DMS153 (cell line): Measurements from ENCODE around the gene MRPL57.
A peak's percentile ranks its signal among the peaks of the same experiment; 100 is the strongest.
"Not testable (repeated sequence)": the region's sequence is repeated elsewhere in the genome, so short reads cannot be mapped to it uniquely, and the experiment has no call there.

ENCODE experiments used
- DNase-seq: peaks from one replicate; lab custom pipeline; 2025; lab: John Stamatoyannopoulos, UW

Gene MRPL57

DNA sequence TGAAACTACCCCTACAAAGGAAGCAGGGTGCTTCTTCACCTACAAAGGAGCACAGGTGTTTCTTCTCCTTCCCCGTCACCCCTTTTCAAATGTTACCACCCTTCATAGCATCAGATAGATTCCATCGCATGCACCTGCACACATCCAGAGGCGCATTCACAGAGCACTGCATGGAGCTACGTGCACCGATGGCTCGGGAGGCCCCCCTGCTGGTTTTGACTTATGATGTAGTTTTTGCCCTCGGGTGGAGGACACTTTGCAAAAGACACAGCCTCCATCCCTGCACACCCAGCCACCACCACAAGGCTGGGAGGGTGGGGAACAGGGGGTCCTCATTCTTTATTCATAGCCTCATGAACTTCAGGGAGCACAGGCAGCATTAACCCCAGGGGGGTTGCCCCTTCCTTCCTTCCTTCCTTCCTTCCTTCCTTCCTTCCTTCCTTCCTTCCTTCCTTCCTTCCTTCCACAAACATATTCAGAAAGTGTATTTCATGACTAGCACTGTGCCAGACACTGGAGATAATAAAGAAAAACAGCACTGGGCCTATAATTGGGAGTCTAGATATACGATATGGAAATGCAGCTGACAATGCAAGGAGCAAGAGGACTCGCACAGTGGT is 21.3 kb downstream of the MRPL57 start:
- DNase-seq: not testable (repeated sequence)

DNA sequence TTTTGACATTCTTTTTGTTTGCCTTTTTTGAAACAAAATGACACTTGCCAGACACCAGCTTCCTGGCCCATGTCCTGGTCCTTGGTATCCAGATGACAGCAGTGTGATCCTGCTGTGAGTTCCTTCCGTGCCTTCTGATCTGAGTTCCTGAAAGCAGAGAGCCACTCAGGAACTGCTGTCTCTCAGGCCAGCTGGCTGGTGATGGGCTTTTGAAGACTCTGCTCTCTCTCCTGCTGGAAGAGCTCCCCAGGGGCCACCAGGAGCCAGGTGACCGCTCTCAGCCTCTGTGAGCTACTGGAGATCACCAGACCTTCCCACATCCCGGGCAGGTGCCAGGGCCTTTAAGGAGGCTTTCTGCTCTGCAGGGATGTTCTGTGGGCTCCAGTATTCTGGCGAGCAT is 21.9 kb downstream of the MRPL57 start:
- peak; percentile 13 for DNase-seq

DNA sequence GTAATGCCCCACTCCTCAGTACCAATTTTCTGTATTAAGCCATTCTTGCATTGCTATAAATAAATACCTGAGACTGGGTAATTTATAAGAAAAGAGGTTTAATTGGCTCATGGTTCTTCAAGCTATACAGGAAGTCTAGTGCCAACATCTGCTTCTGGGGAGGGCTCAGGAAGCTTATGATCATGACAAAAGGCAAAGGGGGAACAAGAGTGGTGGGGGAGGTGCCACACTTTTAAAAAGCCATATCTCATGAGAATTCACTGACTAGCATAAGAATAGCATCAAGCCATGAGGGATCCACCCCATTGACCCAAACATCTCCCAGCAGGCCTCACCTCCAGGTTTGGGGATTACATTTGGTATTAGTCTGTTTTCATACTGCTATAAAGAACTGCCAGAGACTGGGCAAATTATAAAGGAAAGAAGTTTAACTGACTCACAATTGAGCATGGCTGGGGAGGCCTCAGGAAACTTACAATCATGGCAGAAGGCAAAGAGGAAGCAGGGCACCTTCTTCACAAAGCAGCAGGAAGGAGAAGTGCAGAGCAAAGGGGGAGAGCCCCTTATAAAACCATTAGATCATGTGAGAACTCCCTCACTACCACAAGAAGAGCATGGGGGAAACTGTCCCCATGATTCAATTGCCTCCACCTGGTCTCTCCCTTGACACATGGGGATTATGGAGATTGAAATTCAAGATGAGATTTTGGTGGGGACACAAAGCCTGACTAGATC is 25.2 kb downstream of the MRPL57 start:
- DNase-seq: not testable (repeated sequence)

DNA sequence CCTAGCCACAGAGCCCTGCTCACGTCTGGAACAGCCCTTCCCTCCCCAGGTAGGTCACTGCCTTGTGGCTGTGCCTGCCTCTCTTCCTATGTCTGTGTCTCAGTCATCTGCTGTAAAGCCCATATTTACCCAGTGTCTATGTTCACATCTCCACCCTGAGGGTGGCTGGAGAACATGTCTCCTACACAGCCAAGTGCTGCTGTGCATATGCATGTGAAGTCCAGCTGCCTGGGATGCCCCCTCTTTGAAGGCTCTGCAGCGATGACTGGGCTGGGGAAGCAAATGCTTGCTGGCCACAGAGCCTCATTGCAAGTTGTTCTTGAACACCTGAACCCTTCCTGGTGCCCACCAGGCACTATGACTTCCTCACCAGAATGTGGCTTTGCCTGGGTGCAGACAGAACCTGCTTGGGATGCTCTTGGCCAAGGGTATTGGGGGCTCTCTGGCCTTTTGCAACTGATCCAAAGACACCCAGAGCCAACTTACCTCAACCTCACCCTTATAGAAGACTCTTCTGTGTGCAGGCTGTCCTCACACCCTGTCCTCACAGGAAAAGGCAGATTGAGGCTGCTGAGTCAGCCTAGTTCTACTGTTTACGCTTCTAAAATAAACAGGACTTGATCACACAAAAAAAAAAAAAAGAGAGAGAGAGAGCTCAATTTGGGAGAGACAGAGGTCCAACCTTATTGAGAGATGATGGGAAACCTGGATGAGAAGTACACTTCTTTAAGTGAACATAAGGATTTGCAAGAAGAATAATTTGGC is 26.5 kb downstream of the MRPL57 start:
- DNase-seq: peak; percentile 16

DNA sequence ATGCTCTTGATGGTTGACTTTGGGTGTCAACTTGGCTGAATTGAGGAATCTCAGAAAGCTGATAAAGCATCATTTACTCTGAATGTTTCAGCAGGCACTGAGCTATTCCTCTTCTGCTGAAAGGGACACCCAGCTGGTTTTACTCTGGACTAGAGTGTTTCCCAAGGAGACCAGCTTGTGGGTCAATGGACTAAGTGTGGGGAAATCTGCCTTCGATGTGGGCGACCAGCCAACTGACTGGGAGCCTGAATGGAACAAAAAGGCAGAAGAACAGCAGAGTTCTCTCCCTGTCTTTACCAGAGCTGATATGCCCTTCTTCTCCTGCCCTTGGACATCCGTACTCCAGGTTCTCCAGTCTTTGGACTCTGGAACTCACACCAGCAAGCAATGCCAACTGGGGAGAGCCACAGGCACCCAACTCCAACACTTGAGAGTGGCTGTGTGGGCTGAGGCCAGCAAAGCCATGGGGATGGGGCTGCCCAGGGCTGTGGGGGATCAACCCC is 32.2 kb downstream of the MRPL57 start:
- DNase-seq: no peak

DNA sequence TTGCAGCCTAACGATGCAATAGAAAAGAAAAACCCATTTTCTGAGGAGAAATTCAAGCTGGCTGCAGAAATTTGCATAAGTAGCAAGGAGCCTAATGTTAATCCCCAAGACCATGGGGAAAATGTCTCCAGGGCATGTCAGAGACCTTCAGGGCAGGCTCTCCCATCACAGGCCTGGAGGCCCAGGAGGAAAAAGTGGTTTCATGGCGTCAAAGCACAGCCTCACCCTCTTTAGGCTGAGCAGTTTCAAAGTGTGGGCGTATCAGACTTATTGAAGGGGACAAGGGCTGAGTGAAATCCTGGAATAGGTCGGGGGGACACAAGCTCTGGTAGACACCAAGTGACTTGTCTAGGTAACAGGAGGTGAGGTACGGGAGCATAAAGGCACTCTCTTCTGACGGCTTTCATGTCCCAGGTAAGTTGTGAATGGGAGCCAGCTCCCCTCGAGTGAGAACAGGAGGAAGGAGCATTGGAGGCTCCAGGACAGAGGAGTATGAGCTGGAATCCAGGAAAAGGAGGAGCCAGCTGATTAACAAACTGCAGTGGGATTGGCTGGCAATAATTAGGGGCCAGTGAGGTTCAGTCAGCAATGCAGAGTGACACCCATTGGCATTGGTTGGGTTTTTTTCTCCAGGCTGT is 35.8 kb downstream of the MRPL57 start:
- no peak for DNase-seq

DNA sequence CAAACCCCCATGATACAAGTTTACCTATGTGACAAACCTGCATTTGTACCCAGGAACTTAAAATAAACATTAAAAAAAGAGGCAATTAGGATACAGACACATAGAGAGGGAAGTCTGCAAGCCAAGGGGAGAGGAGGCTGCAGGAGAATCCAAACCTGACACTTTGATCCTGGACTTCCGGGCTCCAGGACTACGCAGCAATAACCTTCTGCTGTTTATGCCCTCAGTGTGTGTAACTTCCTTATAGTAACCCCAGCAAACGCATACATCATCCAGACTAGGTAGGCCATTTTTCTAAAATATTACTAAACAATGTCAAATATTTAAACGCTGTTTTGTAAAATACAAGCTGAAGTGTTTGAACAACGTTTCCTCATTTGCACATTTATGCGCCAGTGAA is 39.0 kb downstream of the MRPL57 start:
- DNase-seq: not testable (repeated sequence)

DNA sequence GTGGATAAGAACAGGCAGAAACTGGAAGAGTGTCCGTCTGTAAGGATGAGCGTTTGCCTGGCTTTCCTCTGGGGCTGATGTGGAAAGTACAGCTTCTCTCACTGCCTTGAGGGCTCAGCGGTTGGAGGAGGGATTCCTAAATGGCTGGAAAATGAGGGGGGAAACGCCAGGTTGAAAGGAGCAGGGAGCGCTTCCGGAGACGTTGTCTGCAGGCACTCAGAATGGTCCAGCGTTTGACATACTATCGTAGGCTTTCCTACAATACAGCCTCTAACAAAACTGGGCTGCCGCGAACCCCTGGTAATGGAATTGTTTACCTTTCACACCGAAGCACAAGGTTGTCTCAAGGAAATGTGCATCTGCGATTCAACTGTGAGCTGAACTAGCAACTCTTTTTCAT is 39.9 kb downstream of the MRPL57 start:
- no peak for DNase-seq

DNA sequence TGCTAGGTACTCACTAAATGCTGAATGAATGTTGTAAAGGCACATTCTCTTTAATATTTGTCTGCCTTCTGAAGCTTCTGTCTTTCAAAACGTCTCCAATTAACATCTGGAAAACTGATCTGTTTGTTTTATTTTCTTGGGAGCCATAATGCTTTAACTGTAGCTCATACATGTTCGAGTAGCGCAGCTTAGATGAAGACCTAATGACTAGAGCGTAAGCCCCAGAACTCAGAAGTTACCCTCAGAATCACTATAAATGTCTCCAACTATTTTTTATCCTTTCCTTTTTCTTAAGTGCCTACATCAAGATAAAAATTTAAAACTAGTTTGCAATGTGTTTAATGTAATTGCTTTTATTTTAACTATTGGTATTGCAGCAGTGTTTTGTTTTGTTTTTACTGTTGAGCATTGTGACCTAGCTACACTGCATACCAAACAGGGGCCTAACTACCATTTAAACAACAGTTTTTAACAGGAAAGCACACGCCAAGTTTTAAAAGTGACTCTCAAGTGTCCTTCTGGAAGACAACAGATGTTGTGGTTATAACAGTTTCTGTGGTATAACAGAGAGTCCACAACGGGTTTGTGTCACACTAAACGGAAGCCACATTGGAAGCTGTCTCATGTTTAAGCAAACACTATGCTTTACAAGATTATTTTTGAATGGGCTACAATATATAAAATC is 42.0 kb downstream of the MRPL57 start:
- no peak for DNase-seq

DNA sequence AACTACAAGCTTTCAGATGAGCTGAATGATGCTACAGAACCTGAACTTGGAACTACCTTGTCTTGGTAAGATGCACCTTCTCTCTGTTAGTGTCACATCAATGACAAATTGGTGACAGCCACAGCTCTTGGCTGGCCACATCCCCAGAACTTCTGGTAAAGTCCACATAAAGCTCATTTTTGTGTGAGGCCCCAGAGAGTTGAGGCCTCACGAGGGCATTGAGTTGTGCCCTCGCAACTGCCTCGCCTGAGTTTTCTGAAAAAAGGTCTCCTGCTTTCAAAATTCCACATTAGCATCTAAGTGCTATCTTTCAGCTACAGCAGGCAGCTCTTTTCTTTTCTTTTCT is 42.6 kb downstream of the MRPL57 start:
- DNase-seq: no peak

DNA sequence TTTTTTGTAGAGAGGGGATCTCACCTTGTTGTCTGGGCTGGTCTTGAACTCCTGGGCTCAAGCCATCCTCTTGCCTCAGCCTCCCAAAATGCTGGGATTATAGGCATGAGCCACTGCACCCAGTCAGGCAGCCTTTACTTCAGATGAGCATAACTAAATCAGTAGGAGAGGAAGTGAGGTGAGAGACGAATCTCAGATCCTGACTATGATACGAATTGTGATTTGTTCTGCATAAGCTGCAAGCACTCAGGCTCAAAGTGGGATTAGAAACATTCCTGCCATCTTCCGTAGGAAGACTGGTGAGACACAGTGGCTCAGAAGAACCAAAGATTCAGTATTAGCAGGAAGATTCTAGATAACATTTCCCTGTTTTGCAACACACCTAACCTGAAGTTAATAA is 43.3 kb downstream of the MRPL57 start:
- not testable (repeated sequence) for DNase-seq

DNA sequence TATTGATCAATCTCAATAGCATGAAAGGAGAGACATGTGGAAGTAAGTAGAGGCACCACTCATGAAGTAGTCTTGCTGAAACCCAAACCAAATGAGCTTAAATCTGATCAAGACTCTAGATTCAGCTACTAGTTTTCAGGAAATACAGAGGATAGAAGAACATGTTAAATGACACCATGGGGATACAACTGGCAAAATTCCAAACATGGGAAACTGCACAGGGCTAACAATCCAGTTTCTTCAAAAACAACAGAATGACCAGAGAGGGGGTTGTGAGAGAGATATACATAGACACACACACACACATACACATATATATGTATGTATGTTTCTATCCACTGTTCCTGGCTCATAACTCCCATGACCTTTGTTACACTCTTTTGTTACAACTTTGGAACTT is 44.8 kb downstream of the MRPL57 start:
- DNase-seq: no peak

DNA sequence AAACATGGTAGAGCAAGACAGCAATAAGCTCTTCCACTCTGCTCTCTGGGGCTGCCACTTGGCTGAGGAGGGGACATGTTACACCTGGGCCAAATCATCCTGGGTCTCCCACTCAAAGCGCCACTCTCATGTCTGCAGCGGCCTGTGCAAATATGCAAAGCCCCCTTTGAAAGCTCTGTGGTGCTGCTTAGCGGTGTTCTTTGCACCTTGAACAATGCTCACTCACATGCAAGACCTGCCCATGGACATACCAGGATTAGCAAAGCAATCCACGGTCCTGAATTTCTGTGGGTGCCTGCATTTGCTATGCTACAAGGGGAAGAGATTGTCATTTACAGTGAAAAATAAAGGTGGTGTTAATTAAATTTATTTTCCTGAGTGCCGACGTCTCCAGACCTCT is 48.6 kb downstream of the MRPL57 start:
- no peak for DNase-seq

DNA sequence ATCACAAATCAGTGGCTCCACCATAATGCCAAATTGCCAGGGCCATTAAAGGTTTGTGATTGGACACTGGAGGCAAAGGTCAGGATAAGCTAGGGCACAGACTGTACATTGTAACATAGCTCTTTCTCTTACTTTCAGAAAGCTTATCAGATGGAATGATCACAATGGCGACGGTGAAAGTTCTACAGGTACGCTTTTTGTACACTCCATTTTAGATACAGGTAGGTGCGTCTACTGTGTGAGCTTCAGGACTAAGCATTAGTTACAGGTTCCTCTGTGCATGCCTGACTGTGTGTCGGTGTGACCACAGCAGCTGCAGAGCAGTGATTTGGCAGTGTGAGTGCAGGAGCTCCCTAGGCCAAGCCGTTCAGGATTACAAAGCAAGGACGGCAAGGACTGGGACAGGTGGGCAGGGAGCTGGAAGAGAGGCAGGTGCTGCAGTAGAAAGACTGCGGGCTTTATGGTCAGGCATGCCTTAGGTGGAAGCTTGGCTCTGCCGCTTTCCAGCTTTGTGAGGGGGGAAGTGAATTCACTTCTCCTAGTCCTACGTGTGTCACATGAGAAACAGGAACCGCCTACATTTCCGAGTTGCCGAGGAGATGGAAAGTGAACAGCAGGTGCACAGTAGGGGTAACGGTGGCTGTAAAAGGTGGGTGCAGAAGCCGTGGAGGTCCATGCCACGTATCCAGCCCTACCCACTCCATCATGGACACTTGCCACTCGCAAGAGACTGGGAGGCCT is 49.6 kb downstream of the MRPL57 start:
- DNase-seq: no peak

DNA sequence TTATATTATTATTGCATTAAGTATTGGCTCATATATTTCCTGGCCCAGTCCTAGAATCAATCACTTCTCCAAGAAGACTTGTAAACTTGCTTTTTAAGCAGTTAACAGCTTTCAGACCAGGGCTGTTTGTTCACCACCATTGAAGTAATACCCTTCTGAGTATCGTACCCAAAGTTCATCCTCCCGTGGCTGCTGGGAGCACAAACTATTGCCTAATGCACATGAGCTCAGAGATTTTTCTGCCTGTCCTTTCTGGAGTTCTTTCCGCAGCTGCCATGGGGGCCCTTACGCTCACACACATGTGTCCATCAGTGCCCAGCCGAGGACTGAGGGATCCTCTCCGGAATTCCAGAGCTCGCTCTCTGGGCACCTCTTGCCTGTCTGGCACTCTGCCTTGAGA is 51.5 kb downstream of the MRPL57 start:
- DNase-seq: no peak
